HG03097 (cell line): ENCODE results near the gene NELFE.
"Not testable (repeated sequence)": the region's sequence is repeated elsewhere in the genome, so short reads cannot be mapped to it uniquely, and the experiment has no call there.

Source experiments
- ATAC-seq: cut with Tn5 transposase; IDR thresholded peaks from one replicate; pipeline ENCODE4 v1.9.1; 2021; ENCODE audit not compliant: unreplicated experiment, low FRiP score

NELFE gene

DNA sequence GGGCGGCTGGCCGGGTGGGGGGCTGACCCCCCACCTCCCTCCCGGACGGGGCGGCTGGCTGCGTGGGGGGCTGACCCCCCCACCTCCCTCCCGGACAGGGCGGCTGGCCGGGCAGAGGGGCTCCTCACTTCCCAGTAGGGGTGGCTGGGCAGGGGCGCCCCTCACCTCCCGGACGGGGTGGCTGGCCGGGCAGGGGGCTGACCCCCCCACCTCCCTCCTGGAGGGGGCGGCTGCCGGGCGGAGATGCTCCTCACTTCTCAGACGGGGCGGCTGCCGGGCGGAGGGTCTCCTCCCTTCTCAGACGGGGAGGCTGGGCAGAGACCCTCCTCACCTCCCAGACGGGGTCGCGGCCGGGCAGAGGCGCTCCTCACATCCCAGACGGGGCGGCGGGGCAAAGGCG is 17.3 kb upstream of the NELFE start:
- ATAC-seq, result not testable (repeated sequence)

GRCh38 chr6:31972709-31973350 is 14.1 kb upstream of the NELFE start:
- no peak for ATAC-seq

DNA sequence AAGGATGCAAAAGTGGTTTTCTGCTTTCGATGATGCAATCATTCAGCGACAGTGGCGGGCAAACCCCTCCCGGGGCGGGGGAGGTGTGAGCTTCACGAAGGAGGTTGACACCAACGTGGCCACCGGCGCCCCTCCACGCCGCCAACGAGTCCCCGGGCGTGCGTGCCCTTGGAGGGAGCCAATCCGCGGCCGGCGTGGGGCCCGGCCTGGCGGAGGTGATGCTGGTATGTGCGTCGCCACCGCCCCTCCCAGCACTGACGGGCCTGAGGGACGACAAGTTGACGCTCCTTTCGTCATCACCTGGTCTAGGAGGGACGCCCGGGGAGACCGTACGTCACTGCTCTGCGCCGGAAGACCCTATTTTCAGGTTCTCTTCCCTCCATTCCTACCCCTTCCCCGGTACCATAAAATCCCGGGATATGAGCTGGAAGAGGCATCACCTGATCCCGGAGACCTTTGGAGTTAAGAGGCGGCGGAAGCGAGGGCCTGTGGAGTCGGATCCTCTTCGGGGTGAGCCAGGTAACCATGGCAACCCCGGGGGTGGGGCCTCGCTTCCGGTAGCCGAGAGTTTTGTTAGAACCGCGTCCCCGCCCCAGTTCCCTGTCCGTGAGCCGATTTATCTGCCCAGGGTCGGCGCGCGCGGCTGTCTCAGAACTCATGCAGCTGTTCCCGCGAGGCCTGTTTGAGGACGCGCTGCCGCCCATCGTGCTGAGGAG is 13.4 kb upstream of the NELFE start, which contains the start of gene DXO:
DXO (minus strand) TSS at position 146 of the 716 bp plus-strand sequence. CDS start 463 bp downstream, outside the sequence.
- ATAC-seq, result peak; percentile 85

DNA sequence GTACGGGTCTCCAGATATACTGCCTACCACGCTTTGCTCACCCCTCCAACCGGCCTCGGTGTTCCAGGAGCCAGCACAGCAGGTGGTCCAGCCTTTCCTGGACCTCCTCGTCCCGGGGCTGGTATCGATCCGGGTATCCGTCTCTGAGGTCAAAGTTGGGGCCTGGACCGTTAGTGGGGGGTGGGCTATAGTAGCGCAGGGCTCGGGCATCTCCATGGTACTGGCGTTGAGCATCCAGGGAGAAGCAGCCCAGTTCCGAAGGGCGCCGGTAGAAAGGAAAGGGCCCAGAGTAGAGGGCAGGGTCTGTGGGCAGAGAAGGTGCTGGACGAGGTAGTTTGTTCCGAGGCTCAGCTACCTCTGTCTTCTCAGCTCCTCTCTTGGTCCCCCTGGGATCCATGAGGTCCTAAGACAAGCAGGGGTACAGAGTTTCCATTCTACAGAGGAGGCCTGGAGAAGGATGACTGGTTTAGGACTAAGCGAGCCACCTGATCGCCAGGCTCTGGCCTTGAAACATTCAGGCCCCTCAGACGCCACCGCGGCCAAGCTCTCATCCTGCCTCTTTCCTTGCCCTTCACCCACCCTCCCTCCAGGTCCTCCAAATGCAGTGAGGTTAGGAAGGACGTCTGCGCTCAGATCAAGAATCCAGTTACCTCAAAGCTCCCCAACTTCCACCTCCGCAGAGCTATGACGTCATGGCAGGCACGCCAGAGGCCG is 12.7 kb upstream of the NELFE start:
- ATAC-seq, result no peak

DNA sequence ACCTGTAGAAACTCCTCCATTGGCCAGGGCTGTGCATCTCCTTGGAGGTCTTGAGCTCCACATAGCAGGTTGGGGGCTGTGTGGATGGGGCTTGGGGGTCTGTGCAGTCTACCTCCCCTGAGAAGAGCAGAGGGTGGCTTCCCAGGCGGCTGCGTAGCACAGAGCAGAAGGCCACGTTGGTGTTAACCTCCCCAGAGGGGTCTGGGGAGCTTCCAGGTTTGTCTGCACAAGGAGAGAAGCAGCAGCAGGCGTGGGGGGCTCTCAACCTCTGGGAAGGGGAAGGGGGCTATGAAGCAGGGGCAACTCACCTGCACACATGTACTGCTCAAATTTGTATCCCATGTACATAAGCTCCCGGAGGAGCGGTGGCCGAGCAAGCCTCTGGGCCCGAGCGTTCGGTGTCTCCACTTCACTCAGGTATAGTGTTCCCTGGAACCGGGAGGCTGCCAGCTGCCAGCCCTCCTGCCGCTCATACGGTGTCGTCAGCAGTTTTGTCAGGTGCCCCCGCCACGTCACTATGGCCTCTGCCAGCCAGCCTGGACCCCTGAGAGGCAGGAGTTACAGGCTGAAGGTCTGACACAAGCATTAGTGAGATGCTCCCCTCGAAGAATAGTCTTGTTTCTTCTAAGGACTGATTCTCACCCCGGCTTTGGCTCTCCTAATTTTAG is 12.0 kb upstream of the NELFE start:
- no peak for ATAC-seq

GRCh38 chr6:31969712-31970603 is 11.2 kb upstream of the NELFE start:
- ATAC-seq, result no peak

DNA sequence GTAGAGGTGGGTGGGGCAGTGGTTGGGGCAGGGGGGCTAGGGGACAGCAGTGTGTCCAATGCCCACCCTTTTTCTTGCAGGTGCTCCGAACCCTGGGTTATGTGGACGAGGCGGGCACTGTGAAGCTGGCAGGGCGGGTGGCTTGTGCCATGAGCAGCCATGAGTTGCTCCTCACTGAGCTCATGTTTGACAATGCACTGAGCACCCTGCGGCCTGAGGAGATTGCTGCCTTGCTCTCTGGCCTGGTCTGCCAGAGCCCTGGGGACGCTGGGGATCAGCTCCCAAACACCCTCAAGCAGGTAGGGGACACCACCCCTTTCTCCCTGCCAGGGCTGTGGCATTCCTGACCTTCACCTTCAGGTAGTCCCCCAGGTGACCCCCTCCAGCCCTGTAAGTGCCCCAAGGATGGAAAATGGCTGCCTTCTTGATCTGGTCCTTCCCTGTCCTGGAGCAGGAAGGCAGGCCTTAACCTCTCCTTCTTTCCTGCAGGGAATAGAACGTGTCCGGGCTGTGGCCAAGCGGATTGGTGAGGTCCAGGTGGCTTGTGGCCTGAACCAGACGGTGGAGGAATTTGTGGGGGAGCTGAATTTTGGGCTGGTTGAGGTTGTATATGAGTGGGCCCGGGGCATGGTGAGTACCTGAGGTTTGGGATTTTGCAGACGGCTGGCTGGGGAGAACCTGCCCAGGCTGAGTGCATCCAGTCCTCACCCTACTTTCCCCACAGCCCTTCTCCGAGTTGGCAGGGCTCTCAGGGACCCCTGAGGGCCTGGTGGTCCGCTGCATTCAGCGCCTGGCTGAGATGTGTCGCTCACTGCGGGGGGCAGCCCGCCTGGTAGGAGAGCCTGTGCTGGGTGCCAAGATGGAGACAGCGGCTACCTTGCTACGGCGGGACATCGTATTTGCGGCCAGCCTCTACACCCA is 10.3 kb upstream of the NELFE start:
- ATAC-seq, result no peak

GRCh38 chr6:31968326-31968725 is 9.6 kb upstream of the NELFE start:
- ATAC-seq, result no peak

- no peak for ATAC-seq
These were observed 9.2 kb upstream of the NELFE start for GRCh38 chr6:31967926-31968320.

- no peak for ATAC-seq
These were observed 8.5 kb upstream of the NELFE start for GRCh38 chr6:31966997-31967925.

DNA sequence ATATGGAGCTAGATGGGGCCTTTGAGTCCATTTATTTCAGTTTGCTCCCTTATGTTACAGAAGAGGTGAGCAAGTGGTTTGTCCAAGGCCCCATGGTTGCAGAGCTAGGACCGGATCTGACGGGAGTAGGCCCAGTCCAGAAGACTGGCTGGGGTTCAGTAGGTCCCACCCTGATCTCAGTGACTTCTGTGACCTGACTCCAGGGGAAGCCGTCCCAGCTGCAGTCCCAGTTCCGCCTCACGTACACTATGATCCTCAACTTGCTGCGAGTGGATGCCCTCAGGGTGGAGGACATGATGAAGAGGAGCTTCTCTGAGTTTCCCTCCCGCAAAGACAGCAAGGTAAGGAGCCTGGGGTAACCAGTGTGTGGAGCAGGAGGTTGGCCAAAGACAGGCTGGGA is 7.7 kb upstream of the NELFE start:
- ATAC-seq, result no peak

DNA sequence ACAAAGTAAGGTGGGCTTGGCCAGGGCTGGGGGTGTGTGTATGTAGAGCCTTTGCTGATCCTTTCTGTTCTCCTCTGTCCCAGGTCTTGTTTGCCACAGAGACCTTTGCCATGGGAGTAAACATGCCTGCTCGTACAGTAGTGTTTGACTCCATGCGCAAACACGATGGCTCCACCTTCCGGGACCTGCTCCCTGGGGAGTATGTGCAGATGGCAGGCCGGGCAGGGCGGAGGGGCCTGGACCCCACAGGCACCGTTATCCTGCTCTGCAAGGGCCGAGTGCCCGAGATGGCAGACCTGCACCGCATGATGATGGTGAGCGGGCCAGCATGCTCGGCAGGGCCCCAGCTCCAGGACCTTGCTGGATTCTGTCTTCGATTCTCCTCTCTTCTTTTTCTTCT is 6.9 kb upstream of the NELFE start:
- no peak for ATAC-seq

- ATAC-seq, result no peak
These were observed 5.2 kb upstream of the NELFE start for GRCh38 chr6:31963921-31964320.

GRCh38 chr6:31961616-31962015 is 2.8 kb upstream of the NELFE start:
- ATAC-seq, result no peak

DNA sequence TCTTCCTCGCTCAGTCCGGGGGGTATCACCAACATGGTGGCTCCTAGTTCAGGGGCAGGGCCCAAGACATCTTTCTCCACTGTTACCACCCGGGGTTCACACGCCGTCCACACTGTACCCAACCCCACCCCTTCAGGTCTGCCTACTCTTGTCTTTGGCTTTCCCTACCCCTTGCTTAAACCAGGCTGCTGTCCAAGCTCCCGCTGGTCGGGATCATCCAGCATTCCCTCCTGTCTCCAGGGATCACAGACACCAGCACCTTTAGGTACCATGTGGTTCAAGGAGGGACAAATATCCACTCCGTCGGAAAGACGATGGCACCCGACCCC is 395 bp downstream of the NELFE start:
- peak; percentile 6 for ATAC-seq

DNA sequence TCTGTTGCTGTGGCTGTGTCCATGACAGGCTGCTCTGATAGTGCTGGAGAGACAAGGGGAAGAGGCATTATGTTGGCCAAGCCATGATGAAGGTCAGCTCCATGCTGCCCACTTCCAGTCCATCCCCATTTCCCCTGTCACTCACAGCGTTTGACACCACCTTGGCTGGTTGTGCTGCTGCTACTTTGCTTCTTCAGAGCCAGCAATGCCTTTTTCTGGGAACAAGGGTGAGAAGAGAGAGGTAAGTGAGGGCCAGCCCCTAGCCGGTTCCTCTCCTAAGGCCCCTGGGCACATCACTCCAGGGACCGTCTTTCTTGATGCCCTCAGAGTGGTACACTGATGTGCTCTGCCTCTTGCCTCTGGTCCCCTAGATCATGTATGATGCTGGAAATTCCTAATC is 2.0 kb downstream of the NELFE start:
- no peak for ATAC-seq

DNA sequence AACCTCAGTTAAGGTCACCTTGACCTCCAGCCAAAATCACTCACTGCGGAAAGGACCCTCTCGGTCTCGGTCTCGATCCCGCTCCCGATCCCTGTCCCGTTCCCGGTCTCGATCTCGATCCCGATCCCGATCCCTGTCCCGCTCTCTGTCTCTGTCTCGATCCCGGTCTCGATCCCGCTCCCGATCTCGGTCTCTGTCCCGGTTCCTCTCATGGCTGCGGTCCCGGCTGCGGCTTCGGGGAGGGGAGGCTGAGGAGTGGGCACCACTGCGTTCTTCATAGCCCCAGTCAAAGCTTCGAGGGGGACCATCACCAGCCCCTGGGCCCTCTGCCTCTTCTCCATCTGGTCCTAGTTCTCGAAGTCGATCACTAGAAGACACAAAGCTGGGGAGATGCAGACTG is 4.3 kb downstream of the NELFE start:
- no peak for ATAC-seq

GRCh38 chr6:31952890-31953289 is 5.9 kb downstream of the NELFE start:
- no peak for ATAC-seq
